Astrocyte (in vitro differentiated cells and primary cell): Measurements from ENCODE around the gene XPNPEP1. TPM values are rescaled to one million over a fixed set of nuclear protein-coding genes. Genes with fewer than 3 reads are reported as not detected.

Experiments used
- DNase-seq: peaks from one replicate; pipeline ENCODE4 v3.0.0-alpha.2; 2010; ENCODE audit warnings: low read depth
- FAIRE-seq: peaks from 2 replicates; lab custom pipeline; 2011; peaks lifted over from hg19 to GRCh38; lab: Jason Lieb, UNC
- H2AFZ ChIP-seq: 2 replicates; pipeline ENCODE4 v1.6.0; 2012; ENCODE audit warnings: low read depth, low read length, inconsistent platforms
- H3K27ac ChIP-seq: 2 replicates; pipeline ENCODE4 v1.5.1; 2011; ENCODE audit warnings: low read depth, low read length, inconsistent platforms
- H3K27me3 ChIP-seq: 2 replicates; pipeline ENCODE4 v1.6.0; 2011; ENCODE audit warnings: low read length, inconsistent platforms; ENCODE audit not compliant: insufficient read depth
- H3K36me3 ChIP-seq: 2 replicates; pipeline ENCODE4 v1.5.1; 2011; ENCODE audit warnings: low read length, inconsistent platforms; ENCODE audit not compliant: insufficient read depth
- H3K4me1 ChIP-seq: 2 replicates; pipeline ENCODE4 v1.5.1; 2011; ENCODE audit warnings: low read length, inconsistent platforms; ENCODE audit not compliant: insufficient read depth
- H3K4me2 ChIP-seq: 2 replicates; pipeline ENCODE4 v1.6.0; 2012; ENCODE audit warnings: low read length, inconsistent platforms
- H3K4me3 ChIP-seq: 2 replicates; pipeline ENCODE4 v1.5.1; 2011; ENCODE audit warnings: low read depth, mild to moderate bottlenecking, low read length, inconsistent platforms; ENCODE audit not compliant: insufficient read depth
- H3K79me2 ChIP-seq: 2 replicates; pipeline ENCODE4 v1.6.0; 2012; ENCODE audit warnings: mild to moderate bottlenecking, low read length, inconsistent platforms; ENCODE audit not compliant: insufficient read depth
- H3K9ac ChIP-seq: 2 replicates; pipeline ENCODE4 v1.6.0; 2012; ENCODE audit warnings: mild to moderate bottlenecking, low read length, inconsistent platforms
- H3K9me3 ChIP-seq: 2 replicates; pipeline ENCODE4 v1.5.1; 2012; ENCODE audit warnings: low read depth, mild to moderate bottlenecking, low read length, inconsistent platforms; ENCODE audit not compliant: insufficient read depth
- H4K20me1 ChIP-seq: 2 replicates; pipeline ENCODE4 v1.6.0; 2012; ENCODE audit warnings: low read length, inconsistent platforms; ENCODE audit not compliant: insufficient read depth
- H3K27ac Mint-ChIP-seq: one replicate; pipeline ENCODE4 v1.8.0; 2021; ENCODE audit warnings: mild to moderate bottlenecking, mixed read lengths; ENCODE audit not compliant: unreplicated experiment
- H3K27me3 Mint-ChIP-seq: one replicate; pipeline ENCODE4 v1.8.0; 2021; ENCODE audit warnings: low read depth, mixed read lengths; ENCODE audit not compliant: unreplicated experiment
- H3K36me3 Mint-ChIP-seq: one replicate; pipeline ENCODE4 v1.8.0; 2021; ENCODE audit warnings: low read depth, mixed read lengths; ENCODE audit not compliant: unreplicated experiment
- H3K4me1 Mint-ChIP-seq: one replicate; pipeline ENCODE4 v1.8.0; 2021; ENCODE audit warnings: low read depth, mixed read lengths; ENCODE audit not compliant: unreplicated experiment
- H3K4me3 Mint-ChIP-seq: one replicate; pipeline ENCODE4 v1.8.0; 2021; ENCODE audit warnings: mild to moderate bottlenecking, moderate library complexity, mixed read lengths; ENCODE audit not compliant: unreplicated experiment
- H3K9me3 Mint-ChIP-seq: one replicate; pipeline ENCODE4 v1.8.0; 2021; ENCODE audit warnings: mild to moderate bottlenecking, mixed read lengths; ENCODE audit not compliant: unreplicated experiment
- EZH2 ChIP-seq: IDR thresholded peaks from 2 replicates; pipeline ENCODE4 v1.6.1; 2012; ENCODE audit warnings: mild to moderate bottlenecking, low read length, inconsistent platforms; ENCODE audit not compliant: insufficient read depth
- total RNA-seq: library from RNA; stranded (reverse); gene quantifications from 2 replicates; pipeline ENCODE4 v1.2.1, GENCODE V29; 2021
- TF ChIP-seq, protein P1 (sequence below): IDR thresholded peaks from 2 replicates; pipeline ENCODE4 v1.5.1; 2011; ENCODE audit warnings: low read depth, mild to moderate bottlenecking, inconsistent platforms, low read length, moderate library complexity; ENCODE audit not compliant: insufficient read depth

The XPNPEP1 gene
- total RNA-seq, 1 donor from 2014 or later: 100 TPM

DNA sequence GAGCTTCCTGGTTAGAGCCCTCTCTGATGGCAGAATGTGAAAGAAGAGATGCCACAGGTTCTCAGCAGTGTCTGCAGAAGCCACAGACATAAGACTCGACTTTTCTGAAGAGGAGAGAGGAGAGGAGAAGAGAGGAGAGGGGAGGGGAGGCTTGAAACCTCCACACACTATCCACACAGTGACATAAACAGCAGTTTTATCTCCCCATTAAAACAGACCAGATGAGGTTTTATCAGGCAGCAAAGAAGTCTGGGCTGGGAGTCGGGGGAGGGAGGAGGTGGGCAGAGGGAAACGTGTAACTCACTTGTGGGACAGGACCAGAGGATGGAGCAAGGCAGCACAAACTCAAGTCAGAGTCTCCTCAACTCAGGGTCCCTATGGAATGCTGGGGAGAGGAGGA, 76.5 kb downstream of the XPNPEP1 start:
- Histone ChIP-seq H3K9me3 (no peaks in the 10 kb centered on the region), H4K20me1 (no peaks in the 10 kb centered on the region), H3K79me2 (no peaks in the 10 kb centered on the region), H3K9ac (no peak overlapping the region), H3K27me3 (no peaks in the 10 kb centered on the region), H3K36me3 (no peaks in the 10 kb centered on the region), H3K4me3 (no peak overlapping the region), H2AFZ (no peak overlapping the region), H3K27ac (no peak overlapping the region), H3K4me2 (no peak overlapping the region), H3K4me1 (no peaks in the 10 kb centered on the region)
- no peak overlapping the region for H3K4me3 Mint-ChIP-seq
- FAIRE-seq (no peak), DNase-seq (no peak)
- H3K4me1 Mint-ChIP-seq: peaks cover 13% of the 10 kb centered on the region
- peaks cover 2% of the 10 kb centered on the region for H3K9me3 Mint-ChIP-seq
- H3K27ac Mint-ChIP-seq: no peak overlapping the region
- H3K36me3 Mint-ChIP-seq: no peaks in the 10 kb centered on the region
- peaks cover 10% of the 10 kb centered on the region for H3K27me3 Mint-ChIP-seq
- TF ChIP-seq, protein P1, sequence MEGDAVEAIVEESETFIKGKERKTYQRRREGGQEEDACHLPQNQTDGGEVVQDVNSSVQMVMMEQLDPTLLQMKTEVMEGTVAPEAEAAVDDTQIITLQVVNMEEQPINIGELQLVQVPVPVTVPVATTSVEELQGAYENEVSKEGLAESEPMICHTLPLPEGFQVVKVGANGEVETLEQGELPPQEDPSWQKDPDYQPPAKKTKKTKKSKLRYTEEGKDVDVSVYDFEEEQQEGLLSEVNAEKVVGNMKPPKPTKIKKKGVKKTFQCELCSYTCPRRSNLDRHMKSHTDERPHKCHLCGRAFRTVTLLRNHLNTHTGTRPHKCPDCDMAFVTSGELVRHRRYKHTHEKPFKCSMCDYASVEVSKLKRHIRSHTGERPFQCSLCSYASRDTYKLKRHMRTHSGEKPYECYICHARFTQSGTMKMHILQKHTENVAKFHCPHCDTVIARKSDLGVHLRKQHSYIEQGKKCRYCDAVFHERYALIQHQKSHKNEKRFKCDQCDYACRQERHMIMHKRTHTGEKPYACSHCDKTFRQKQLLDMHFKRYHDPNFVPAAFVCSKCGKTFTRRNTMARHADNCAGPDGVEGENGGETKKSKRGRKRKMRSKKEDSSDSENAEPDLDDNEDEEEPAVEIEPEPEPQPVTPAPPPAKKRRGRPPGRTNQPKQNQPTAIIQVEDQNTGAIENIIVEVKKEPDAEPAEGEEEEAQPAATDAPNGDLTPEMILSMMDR: no peak
- TF ChIP-seq EZH2: no peak

DNA sequence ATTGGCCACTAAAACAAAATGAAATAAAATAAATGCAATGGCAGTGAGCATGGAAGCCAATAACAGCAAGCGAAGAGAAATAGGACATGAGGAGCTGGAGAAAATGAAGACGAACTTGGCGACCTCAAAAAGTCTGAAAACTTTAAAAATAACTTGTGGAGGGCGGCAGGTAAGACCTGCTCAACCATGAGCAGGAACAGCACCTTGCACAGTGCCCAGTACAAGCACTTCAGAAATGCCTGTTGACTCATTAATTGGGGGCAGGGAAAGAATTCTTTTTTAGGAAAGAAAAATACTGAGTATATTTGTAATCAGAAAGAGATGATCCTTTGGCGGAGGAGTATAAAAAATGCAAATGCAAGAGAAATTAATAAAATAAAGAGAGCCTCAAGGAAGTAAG, 78.0 kb downstream of the XPNPEP1 start:
- H3K79me2 ChIP-seq: no peaks in the 10 kb centered on the region
- FAIRE-seq: no peak
- Mint-ChIP-seq H3K27ac (no peak overlapping the region), H3K36me3 (no peaks in the 10 kb centered on the region), H3K27me3 (peaks cover 10% of the 10 kb centered on the region), H3K4me1 (peaks cover 9% of the 10 kb centered on the region), H3K4me3 (no peak overlapping the region), H3K9me3 (peaks cover 2% of the 10 kb centered on the region)
- H3K9ac ChIP-seq: no peak overlapping the region
- no peak for DNase-seq
- no peak overlapping the region for H3K4me2 ChIP-seq
- no peak overlapping the region for H3K27ac ChIP-seq
- no peaks in the 10 kb centered on the region for H4K20me1 ChIP-seq
- no peak overlapping the region for H3K4me3 ChIP-seq
- no peaks in the 10 kb centered on the region for H3K27me3 ChIP-seq
- TF ChIP-seq, protein P1: no peak
- H3K36me3 ChIP-seq: no peaks in the 10 kb centered on the region
- no peak overlapping the region for H2AFZ ChIP-seq
- H3K9me3 ChIP-seq: no peaks in the 10 kb centered on the region
- H3K4me1 ChIP-seq: no peaks in the 10 kb centered on the region

DNA sequence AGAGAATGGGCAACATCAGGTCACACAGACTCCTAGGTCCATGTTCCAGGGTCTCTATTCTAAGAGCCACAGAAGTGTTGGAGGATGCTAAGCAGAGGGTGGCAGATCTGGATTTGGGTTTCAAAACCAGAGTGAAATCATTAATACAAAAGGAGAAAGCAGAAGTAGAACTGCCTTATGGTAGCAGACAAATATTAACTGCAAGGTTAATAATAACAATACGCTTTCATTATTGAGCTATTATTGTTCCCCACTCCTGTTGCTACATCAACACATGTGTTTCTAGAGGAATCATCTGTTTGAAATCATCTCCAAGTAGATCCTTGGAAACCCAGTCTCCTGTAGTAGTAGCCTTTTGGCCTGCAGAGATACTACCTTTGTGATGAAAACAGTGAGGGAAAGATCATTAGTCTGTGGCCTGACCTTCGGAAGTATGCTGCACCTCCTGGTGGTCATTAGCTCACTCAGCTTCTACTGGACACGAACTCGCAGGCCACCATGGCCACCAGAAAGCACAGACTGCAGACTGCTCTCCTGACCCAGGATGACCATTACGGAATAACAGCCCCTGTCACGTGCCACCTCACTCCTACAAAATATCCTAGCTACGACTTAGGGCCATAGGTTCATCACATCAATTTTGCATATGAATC, 84.6 kb downstream of the XPNPEP1 start:
- Mint-ChIP-seq H3K4me1 (peaks cover 3% of the 10 kb centered on the region), H3K36me3 (no peaks in the 10 kb centered on the region), H3K27me3 (no peaks in the 10 kb centered on the region), H3K4me3 (no peak overlapping the region), H3K9me3 (no peaks in the 10 kb centered on the region), H3K27ac (no peak overlapping the region)
- no peak overlapping the region for H3K4me3 ChIP-seq
- no peak overlapping the region for H2AFZ ChIP-seq
- no peak overlapping the region for H3K27ac ChIP-seq
- no peak overlapping the region for H3K4me2 ChIP-seq
- H3K36me3 ChIP-seq: no peaks in the 10 kb centered on the region
- H3K9me3 ChIP-seq: no peaks in the 10 kb centered on the region
- no peaks in the 10 kb centered on the region for H3K27me3 ChIP-seq
- H3K79me2 ChIP-seq: no peaks in the 10 kb centered on the region
- H4K20me1 ChIP-seq: no peaks in the 10 kb centered on the region
- no peak for TF ChIP-seq EZH2
- TF ChIP-seq, protein P1: no peak
- no peaks in the 10 kb centered on the region for H3K4me1 ChIP-seq
- DNase-seq: no peak
- no peak overlapping the region for H3K9ac ChIP-seq
- no peak for FAIRE-seq
